Measurements from ENCODE around the gene ITSN1.

The ITSN1 gene

GRCh38 chr21:33664135-33664534, 21.8 kb downstream of the ITSN1 start:
- no peak for TF ChIP-seq ZFP3 (CRISPR knock-in tag; IDR thresholded peaks at IDR 0.05)
- TF ChIP-seq CSRNP3 (CRISPR knock-in tag; IDR thresholded peaks at IDR 0.05): no peak
- no peak for TF ChIP-seq TOX (CRISPR knock-in tag; IDR thresholded peaks at IDR 0.05; ENCODE audit: borderline replicate concordance)
- no peak for TF ChIP-seq BACH2 (CRISPR knock-in tag; IDR thresholded peaks at IDR 0.05; ENCODE audit: borderline replicate concordance)
- no peak for TF ChIP-seq ISL1 (CRISPR knock-in tag; IDR thresholded peaks at IDR 0.05)
- no peak for TF ChIP-seq ZNF565 (CRISPR knock-in tag; conservative IDR thresholded peaks at IDR 0.05; ENCODE audit: low read depth)
- TF ChIP-seq OSR1 (CRISPR knock-in tag; IDR thresholded peaks at IDR 0.05): no peak
- no peak for TF ChIP-seq ZC3H10 (CRISPR knock-in tag; IDR thresholded peaks at IDR 0.05)
- TF ChIP-seq ZNF8 (CRISPR knock-in tag; IDR thresholded peaks at IDR 0.05): no peak
- TF ChIP-seq CREB5 (CRISPR knock-in tag; IDR thresholded peaks at IDR 0.05; ENCODE audit: low read depth): no peak
- no peak for TF ChIP-seq ZFP30 (CRISPR knock-in tag; IDR thresholded peaks at IDR 0.05)
- TF ChIP-seq ARNTL (CRISPR knock-in tag; IDR thresholded peaks at IDR 0.05; ENCODE audit: borderline replicate concordance, low read depth): no peak
- no peak for TF ChIP-seq CSDC2 (CRISPR knock-in tag; IDR thresholded peaks at IDR 0.05)
- no peak for TF ChIP-seq TCF4 (CRISPR knock-in tag; IDR thresholded peaks at IDR 0.05; ENCODE audit: borderline replicate concordance)
- no peak for TF ChIP-seq PPARA (CRISPR knock-in tag; IDR thresholded peaks at IDR 0.05; ENCODE audit: borderline replicate concordance)
- no peak for TF ChIP-seq TSHZ2 (CRISPR knock-in tag; IDR thresholded peaks at IDR 0.05)
- TF ChIP-seq ESRRG (CRISPR knock-in tag; IDR thresholded peaks at IDR 0.05): no peak
- TF ChIP-seq RARB (CRISPR knock-in tag; IDR thresholded peaks at IDR 0.05): no peak
- ATAC-seq: no peak

DNA sequence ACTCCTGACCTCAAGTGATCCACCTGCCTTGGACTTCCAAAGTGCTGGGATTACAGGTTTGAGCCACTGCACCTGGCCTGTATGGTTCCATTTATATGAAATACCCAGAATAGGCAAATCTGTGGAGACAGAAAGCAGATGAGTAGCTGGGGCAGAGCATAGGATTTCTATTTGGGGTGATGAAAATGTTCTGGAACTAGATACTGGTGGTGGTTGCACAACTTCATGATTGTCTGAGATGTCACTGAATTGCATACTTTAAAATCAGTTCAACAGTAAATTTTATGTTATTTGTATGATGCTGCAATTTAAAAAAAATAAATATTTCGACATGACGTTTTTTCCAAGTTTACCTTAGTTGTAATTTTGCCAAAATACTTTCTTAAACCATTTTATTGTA, 23.9 kb downstream of the ITSN1 start:
- ATAC-seq: no peak
- no peak for TF ChIP-seq OSR1 (CRISPR knock-in tag; IDR thresholded peaks at IDR 0.05)
- no peak for TF ChIP-seq ZFP30 (CRISPR knock-in tag; IDR thresholded peaks at IDR 0.05)
- no peak for TF ChIP-seq BACH2 (CRISPR knock-in tag; IDR thresholded peaks at IDR 0.05; ENCODE audit: borderline replicate concordance)
- TF ChIP-seq SNAI2 (CRISPR knock-in tag; IDR thresholded peaks at IDR 0.05): no peak
- no peak for TF ChIP-seq TSHZ2 (CRISPR knock-in tag; IDR thresholded peaks at IDR 0.05)
- TF ChIP-seq TOX (CRISPR knock-in tag; IDR thresholded peaks at IDR 0.05; ENCODE audit: borderline replicate concordance): no peak
- no peak for TF ChIP-seq POU6F1 (CRISPR knock-in tag; IDR thresholded peaks at IDR 0.05; ENCODE audit: borderline replicate concordance, low read depth)
- TF ChIP-seq ARNTL (CRISPR knock-in tag; IDR thresholded peaks at IDR 0.05; ENCODE audit: borderline replicate concordance, low read depth): no peak
- TF ChIP-seq ZFP3 (CRISPR knock-in tag; IDR thresholded peaks at IDR 0.05): no peak
- TF ChIP-seq ISL1 (CRISPR knock-in tag; IDR thresholded peaks at IDR 0.05): no peak
- no peak for TF ChIP-seq TCF4 (CRISPR knock-in tag; IDR thresholded peaks at IDR 0.05; ENCODE audit: borderline replicate concordance)
- TF ChIP-seq ZNF70 (CRISPR knock-in tag; IDR thresholded peaks at IDR 0.05): no peak
- TF ChIP-seq CREB5 (CRISPR knock-in tag; IDR thresholded peaks at IDR 0.05; ENCODE audit: low read depth): no peak
- TF ChIP-seq PATZ1 (CRISPR knock-in tag; IDR thresholded peaks at IDR 0.05; ENCODE audit: borderline replicate concordance): no peak
- TF ChIP-seq RARB (CRISPR knock-in tag; IDR thresholded peaks at IDR 0.05): no peak
- TF ChIP-seq CSRNP3 (CRISPR knock-in tag; IDR thresholded peaks at IDR 0.05): no peak
- TF ChIP-seq CSDC2 (CRISPR knock-in tag; IDR thresholded peaks at IDR 0.05): no peak
- no peak for TF ChIP-seq ZNF565 (CRISPR knock-in tag; conservative IDR thresholded peaks at IDR 0.05; ENCODE audit: low read depth)
